Activated CD4-positive, alpha-beta T cell treated with anti-CD3 and anti-CD28 coated beads for 24 hours (primary cell): ENCODE measurements around the gene KCNN4.

Experiments used
- DNase-seq, 2 donors: peaks; one replicate each; pipeline ENCODE4 v3.0.0-alpha.2; 2020; ENCODE audit warnings: low read depth in 2 of 2

The KCNN4 gene

DNA sequence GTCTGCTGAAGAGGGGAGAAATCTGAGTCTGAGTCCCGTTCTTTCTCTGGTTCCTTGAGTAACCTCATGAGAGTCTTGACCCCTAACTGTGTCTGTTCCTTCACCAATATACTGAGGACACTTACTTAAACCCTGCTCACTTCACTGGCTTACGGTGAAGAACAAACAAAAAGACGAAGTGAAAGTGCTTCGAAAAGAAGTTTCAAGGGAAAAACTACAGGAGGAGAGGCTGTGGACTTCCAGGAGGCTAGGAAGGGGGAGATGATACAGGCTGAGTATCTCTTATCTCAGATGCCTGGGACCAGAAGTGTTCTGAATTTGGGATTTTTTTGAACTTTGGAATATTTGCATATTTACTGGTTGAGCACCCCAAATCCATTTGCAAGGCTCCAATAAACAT, 32.1 kb downstream of the KCNN4 start:
- no peak for DNase-seq

DNA sequence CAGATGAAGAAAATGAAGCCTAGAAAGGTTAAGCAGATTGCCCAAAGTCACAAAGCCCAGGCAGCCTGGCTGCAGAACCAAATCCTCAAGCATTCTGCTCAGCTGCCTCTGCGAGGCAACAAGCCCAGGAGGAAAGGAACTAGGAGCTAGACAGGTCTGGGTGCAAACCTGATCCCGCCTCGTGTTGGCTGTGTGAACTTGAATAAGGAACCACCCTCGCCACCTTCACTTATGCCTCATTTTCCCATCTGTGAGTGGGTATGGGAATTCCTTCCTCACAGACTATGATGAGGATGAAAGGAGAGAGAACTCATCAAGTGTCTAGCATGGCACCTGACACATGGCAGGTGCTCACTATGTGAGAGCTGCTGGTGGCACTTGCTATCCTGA, 32.6 kb downstream of the KCNN4 start:
- DNase-seq: no peak

DNA sequence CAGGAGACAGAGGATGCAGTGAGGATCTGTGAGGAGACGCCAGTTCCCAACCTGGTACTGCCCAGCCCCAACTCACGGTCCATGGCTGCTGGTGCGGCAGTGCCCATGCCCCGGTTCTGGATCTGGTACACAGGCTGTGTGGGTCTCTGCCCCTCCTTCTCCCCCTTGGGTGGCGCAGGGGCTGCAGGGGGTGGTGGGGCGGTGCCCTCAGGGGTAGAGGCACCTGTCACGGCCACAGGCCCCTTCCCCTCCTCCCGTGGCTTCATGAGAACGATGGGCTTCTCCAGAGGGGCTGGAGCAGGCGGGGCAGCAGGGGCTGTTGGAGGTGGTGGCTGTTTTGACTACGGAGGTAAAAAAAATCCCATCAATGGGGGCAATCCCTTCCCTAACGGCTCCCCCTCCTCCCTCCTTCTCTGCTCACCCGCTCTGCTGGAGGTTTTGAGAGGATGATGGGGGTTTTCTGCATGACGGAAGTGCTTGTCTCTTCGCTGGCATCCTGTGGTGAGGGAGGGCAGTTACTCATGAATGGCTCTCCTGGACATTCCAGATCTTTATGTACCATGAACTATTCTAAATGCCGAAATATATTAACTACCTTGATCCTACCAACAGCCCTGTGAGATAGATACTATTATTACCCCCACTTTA, 33.1 kb downstream of the KCNN4 start:
- DNase-seq: no peak

DNA sequence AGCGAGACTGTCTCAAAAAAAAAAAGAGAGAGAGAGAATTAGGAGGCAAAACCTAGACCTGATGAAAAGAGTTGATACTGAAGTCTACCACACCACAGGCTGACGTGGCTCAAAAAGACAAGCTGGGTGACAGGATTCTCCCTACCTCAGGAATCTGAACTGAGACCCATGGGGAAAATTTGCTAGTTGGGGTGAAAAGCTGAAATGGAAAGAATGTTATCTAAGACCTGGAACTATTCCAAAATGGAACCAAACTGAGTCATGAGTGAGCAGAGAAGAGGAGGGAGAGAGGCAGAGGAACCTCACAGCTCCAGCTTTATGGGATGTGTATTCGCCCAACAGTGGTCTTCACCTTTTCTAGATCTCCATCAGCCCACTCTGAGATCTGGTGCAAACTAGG, 37.7 kb downstream of the KCNN4 start:
- DNase-seq: no peak

DNA sequence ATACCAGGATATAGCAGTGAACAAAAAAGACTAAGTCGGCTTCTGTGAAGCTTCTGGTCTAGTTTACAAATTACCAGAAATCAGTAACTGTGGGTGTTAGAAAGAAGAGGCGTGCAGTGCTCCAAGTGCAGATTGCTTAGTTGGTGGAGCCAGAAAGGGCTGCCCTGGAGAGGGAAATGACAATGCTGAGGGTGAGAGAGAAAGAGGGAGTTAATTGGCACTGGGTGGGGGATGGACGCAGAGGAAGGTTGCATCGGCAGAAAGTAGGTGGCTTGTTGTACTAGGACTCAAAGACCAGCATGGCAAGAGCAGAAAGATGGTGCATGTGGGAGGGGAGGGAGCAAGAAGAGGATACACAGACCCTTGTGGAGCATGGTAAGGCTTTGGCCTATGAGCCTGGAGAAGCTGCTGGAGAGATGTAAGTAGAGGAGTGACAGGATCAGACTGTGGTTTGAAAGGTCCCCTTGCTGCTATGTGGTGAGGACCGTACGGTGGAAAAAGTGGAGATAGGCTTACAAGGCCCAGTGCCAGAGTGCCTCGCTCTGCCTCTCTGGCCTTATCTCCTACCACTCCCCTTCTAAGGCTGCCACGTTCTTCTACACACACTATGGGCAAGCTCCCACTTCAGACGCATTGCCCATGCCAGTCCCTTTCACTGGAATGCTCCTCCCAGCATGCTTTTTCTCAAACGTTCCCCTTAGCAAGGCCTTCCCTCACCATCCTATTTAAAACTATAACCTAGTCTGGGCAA, 39.5 kb downstream of the KCNN4 start:
- DNase-seq: no peak

DNA sequence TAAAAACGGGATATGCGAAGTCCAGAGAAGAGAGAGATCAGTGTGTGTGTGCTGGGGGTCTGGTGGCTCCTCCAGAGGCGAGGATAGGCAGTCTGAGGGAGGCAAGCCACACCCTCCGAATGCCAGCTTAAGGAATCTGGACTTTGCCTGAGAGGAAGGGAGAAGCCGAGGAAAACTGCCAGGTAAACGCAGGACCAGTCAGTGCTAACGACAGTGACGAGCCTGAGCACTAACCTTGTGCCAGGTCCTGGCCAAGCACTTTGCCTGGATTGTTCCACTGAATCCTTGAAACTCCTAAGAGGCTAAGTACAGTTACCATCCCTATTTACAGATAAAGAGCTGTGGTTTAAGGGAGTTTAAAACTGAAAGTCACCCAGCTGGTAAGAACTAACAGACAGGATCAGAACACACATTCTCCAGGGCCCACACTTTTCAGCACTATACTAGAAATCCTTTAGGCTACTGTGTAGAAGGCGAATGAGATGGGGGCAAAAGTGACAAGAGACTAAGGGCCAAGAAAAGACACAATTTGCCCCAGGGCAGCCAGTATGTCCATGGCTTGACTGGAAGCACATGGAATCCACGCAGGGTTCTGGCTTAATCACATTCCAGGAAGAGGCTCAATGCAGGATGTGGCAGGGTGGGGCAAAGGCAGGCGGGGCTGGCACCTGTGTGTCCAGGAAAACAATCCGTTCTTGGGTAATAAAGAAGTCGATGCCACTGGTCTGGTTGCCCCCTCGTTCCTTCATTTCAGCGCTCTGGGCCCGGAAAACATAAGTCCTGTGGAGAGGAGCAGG, 41.1 kb downstream of the KCNN4 start:
- no peak for DNase-seq

DNA sequence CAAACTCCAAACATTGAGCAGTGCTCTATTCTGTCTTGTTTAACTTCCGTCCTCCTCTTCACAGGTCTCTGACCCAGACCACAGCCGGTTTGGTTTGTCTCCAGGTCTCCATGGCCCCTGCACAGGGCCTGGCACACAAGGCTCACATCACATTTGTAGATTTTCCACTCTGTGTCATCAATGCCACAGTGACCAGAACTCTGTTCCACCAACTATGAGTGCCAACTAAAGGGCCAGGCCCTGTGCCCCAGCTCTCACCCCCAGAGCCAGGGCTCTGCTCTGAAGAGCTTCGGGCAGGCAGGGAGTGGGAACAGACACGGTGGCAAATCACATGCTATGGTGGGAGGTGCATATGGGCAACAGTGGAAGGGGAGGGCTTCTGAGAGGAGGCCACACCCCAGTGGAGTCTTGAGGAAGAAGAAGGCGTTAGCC, 42.0 kb downstream of the KCNN4 start:
- no peak for DNase-seq

DNA sequence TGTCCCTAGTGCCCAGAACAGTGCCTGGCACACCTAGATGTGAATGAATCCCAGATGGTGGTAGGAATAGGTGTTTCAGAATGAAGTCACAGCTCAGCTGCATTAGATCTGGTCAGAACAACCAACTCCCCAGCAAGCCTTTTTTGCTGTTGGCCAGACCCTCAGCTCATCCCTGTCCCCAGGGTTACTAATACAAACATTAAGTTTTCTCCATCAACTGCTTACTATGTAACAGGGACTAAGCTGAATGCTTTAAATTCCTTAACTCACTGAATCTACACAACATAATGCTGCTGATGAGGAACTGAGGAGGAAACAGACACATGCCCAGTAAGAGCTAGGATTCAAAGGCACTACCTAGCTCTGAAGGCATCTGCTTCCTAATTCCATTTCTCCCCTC, 44.8 kb downstream of the KCNN4 start:
- no peak for DNase-seq

DNA sequence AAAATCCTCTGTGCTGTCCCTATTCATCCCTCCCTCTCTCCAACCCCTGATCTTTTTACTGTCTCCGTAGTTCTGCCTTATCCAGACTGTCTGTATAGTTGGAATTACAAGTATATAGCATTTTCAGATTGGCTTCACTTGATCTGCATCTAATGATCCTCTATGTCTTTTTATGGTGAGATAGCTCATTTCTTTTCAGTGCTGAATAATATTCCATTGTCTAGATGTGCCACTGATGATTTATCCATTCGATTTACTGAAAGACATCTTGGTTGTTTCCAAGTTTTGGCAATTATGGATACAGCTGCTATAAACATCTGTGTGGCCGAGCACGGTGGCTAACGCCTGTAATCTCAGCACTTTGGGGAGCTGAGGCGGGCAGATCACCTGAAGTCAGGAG, 45.8 kb downstream of the KCNN4 start:
- no peak for DNase-seq

DNA sequence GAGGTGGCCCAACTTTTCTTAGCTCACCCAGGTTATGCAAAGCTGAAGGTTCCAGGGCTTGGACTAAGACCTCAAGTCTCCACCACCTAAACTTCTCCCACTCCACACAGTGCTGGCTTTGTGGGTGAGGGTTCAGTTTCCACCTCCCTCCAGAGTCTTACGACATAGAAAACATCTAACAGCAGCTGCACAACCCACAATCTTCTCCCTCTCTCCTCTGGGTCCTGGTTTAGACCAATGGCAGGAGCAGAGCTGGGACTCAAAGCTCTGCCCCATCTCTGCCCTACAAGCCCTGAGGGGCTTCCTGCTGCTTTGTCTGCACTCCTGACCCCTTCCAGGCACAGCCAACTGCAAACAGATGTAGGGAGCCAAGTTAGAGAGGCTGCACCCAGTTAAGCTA, 48.9 kb downstream of the KCNN4 start:
- DNase-seq: no peak

DNA sequence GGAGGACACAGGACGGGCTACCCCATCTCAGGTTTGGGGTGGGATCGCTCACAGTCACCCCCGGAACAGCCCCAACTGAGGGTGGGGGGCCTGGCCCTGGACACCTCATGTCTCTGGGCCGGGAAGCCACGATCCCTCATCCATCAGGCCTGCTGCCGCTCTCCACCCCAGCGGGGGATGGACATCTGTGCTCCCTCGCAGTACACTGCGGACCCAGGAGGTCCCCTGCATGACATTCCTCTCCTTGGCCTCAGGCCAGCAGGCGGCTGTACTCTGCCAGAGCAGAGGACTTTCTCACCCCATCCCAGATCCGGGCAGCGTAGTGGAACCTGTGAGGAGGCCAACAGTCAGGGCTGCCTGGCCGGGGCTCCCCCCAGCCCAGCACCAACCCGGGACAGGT, 49.4 kb downstream of the KCNN4 start:
- no peak for DNase-seq

DNA sequence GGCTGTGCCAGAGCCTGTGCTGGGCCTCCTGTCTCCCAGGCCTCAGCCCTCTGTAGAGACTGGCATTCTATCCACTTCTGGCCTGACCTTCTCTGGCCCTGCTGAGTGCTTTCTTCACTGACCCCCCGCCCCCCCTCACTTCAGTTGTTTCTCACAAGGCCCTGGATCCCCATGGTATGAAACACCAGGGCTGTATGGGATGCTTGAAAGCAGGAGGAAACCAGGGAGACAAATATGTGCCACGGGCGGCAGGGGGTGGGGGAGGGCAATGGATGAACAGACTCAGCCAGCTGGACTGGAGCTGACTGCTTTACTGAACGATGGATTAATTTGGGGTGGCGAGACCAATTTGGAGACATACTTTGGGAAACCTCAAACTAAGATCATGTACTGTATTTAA, 50.9 kb downstream of the KCNN4 start:
- DNase-seq: no peak

DNA sequence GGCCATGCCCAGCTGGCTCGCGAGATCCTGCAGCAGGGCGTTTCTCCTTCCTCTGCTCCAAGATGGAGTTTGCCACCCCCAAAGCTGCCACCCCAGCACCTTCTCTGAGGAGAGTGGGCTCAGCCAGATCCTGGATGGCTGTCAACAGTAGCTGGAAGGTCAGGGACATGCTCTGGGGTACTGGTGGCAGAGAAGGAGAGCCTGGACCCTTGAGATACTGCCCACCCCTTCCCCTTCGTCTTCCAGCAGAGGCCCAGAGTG, 53.2 kb downstream of the KCNN4 start:
- DNase-seq: no peak

DNA sequence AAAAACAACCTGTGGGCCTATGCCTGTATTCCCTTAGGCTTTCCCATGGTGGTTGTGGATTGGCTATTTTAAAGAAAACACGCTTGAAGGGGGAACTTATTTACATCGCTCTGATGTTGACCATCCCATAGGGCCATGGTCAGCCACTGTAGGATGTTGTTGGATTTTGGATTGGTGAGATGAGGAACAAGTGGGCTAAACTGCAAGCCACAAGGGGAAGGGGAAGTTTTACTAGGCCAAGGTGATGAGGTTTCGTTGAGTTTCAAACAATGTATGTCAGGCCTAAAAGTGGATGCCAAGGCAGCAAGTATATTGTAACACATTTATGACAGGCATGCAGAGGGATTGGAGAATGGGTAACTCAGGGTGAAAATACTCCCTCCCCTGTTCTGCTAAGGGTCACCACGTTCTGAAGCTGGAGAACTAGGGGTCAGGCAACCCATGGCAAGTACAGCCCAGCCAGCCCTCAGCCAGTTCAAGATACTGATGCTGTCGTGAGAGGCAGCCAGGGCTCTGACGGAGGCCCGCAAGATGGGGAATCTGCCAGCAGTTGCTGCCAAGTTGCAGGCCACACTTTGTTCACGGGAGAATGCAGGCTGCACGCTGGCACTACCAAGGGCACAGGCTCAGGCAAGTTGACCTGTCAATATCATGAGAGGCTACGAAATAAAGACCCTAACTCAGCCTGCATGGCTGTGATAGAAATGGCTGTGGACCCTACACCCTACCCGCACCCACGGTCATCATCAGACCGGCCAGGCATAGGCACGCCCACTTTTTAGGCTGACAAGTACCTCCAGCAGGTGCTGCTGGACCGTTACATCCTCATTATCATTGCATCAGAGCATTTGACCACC, 53.8 kb downstream of the KCNN4 start:
- no peak for DNase-seq

DNA sequence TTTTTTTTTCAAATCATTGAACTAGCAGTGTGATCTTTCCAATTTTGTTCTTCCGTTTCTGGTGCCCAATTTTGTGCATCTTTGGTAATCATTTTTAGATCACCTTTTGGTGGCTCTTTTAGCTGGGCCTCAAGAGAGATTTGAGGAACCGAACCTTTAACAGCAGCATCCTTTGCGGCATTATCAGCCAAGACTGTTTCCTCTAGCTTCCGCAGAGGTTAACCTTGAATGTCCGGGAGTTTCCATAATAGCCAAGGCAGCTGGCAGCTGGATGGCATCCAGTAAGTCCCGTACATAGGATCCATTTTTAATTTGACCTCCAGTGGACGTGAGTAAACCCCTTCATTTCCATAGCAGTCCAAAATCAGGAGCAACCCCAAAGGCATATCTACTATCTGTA, 55.3 kb downstream of the KCNN4 start:
- no peak for DNase-seq

DNA sequence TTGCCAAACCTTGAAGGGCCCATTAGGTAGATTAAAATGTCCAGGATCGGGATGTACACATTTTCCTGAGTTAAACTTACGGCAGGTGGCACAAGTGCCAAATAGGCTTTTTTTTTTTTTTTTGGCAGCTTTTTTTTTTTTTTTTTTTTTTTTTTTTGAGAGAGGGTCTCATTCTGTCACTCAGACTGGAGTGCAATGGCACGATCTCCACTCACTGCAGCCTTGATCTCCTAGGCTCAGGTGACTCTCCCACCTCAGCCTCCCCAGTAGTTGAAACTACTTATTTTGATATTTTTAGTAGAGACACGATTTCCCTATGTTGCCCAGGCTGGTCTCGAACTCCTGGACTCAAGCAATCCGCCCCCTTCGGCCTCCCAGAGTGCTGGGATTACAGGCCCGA, 55.9 kb downstream of the KCNN4 start:
- DNase-seq: no peak

DNA sequence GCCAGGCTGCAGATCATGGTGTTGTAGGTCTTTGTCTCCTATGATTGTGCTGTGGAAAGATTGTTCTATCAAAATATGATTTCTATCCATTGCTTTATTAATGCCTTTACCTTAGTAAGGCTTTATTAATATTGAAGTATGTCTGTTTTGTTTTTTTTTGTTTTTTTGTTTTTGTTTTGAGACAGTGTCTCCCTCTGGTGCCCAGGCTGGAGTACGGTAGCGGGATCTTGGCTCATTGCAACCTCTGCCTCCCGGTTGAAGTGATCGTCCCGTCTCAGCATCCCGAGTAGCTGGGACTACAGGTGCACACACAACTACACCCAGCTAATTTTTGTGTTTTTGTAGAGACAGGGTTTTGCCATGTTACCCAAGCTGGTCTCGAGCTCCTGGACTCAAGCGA, 57.2 kb downstream of the KCNN4 start:
- no peak for DNase-seq

DNA sequence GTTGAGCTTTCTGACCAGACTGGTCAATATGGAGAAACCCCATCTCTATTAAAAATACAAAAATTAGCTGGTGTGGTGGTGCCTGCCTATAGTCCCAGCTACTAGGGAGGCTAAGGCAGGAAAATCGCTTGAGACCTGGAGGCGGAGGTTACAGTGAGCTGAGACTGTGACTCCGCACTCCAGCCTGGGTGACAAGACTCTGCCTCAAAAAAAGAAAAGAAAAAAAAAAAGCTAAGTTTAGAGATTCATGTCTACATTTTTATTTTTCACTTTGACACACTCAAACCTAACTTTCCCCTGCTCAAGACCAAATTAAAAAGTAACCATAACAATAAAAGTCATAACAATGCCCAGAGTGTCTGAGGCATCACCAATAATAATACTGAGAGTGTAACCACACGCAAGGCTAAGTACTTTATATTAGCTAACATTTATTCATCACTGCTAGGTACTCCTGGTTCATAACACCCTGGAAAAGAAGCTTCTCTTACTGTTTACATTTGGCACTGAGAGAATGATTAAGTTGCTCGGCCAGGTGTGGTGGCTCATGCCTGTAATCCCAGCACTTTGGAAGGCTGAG, 59.2 kb downstream of the KCNN4 start:
- DNase-seq: no peak

DNA sequence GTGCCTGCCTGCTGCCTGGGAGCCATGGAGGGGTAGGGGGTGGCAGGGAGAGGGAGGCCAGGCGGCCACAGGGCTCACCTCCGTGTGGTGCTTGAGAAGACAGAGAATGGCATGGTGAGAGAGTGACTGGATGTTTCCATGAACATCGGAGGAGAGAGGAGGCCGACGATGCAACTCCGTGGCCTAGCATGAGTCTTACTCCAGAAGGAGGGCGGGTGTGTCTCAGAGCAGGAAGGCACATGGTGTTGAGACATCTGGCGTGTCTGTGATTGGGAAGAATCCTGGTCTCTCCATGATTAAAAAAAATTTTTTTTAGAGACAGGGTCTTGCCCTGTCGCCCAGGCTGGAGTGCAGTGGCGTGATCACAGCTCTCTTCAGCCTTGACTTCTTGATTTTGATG, 59.8 kb downstream of the KCNN4 start:
- DNase-seq: no peak

DNA sequence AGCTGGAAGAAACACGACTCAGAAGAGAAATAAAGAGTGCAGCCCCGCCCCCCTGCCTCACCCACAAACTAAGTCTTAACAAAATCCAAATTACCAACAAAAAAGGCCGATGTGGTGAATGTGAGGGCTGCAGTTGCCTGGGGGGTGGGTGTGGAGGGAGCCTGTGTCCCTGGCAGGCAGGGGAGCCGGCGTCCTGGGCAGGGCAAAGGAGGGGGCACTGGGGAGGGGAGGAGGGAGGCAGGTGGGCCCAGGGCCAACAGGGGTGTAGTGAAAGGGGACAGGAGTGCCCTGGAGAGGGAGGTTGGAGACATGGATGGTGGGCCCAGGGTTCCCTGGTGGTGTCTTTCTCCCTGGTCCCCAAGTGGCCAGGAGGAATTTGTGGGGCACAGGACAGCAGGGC, 60.9 kb downstream of the KCNN4 start:
- DNase-seq: no peak

DNA sequence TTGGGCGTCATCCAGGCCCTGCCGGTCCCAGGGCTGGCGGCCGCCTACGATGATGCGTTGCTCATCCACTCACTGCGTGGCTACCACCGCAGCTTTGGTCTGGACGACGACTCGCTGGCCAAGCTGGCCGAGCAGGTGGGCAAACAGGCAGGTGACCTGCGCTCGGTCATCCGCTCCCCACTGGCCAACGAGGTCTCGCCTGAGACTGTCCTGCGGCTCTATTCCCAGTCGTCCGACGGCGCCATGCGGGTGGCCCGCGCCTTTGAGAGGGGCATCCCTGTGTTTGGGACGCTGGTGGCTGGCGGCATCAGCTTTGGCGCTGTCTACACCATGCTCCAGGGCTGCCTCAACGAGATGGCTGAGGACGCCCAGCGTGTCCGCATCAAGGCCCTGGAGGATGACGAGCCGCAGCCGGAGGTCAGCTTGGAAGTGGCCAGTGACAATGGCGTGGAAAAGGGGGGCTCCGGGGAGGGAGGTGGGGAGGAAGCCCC, 61.4 kb downstream of the KCNN4 start:
- DNase-seq: no peak
